GM12875 (cell line): ENCODE data around the gene SLC17A7.

Experiments
- H3K4me3 ChIP-seq: one replicate; pipeline ENCODE4 v1.5.1; 2011; ENCODE audit warnings: low read depth, low read length, control low read depth
- CTCF ChIP-seq: IDR thresholded peaks from 2 replicates; pipeline ENCODE4 v1.5.1; 2011; ENCODE audit warnings: low read depth, mild to moderate bottlenecking, control low read depth, inconsistent platforms, low read length, moderate library complexity, borderline replicate concordance; ENCODE audit not compliant: insufficient read depth

The SLC17A7 gene

GRCh38 chr19:49474542-49474924 lies 33.2 kb upstream of the SLC17A7 start:
- no peak for TF ChIP-seq CTCF
- peak overlapping the region; percentile 47 for H3K4me3 ChIP-seq

GRCh38 chr19:49473868-49474541 lies 32.7 kb upstream of the SLC17A7 start, which contains the start of gene FLT3LG:
Gene FLT3LG, plus strand, starts transcription at chr19:49474215. Its CDS starts 425 bp downstream, at chr19:49474640.
- peak; percentile 97 for TF ChIP-seq CTCF

GRCh38 chr19:49473501-49473867 lies 32.2 kb upstream of the SLC17A7 start:
- H3K4me3 ChIP-seq: peak overlapping the region; percentile 47

More at GRCh38 chr19:49473868-49474541, 32.7 kb upstream of the SLC17A7 start, which contains the start of gene FLT3LG:
- H3K4me3 ChIP-seq: peak within 1 kb of the TSS; percentile 47

GRCh38 chr19:49472936-49473335 lies 31.6 kb upstream of the SLC17A7 start:
- TF ChIP-seq CTCF: no peak
- H3K4me3 ChIP-seq: no peak overlapping the region

- no peak overlapping the region for H3K4me3 ChIP-seq
- TF ChIP-seq CTCF: no peak
These were observed 29.3 kb upstream of the SLC17A7 start for GRCh38 chr19:49470615-49470978.

GRCh38 chr19:49469828-49470614 lies 28.7 kb upstream of the SLC17A7 start:
- peak; percentile 83 for TF ChIP-seq CTCF
- H3K4me3 ChIP-seq: no peak overlapping the region

- TF ChIP-seq CTCF: no peak
- H3K4me3 ChIP-seq: no peak overlapping the region
These were observed 27.6 kb upstream of the SLC17A7 start for GRCh38 chr19:49468746-49469447.
